Suprapubic skin (tissue), 4 donors: ENCODE results near the gene MYO6.

Source experiments
- EP300 ChIP-seq: sonication (generic); formaldehyde crosslinking; IDR thresholded peaks from one replicate; pipeline ENCODE4 v1.6.1; 2017; ENCODE audit warnings: antibody characterized with exemption
- POLR2A ChIP-seq, 2 donors: fragments of 450-650 bp; IDR thresholded peaks; one replicate each; pipeline ENCODE4 v1.6.1; 2017; ENCODE audit warnings: antibody characterized with exemption in 2 of 2, mild to moderate bottlenecking in 2 of 2, moderate library complexity in 2 of 2
- POLR2AphosphoS5 ChIP-seq, 3 donors: sonication (generic); formaldehyde crosslinking; IDR thresholded peaks; one replicate each; pipeline ENCODE4 v1.6.1; 2017; ENCODE audit warnings: antibody characterized with exemption in 3 of 3
- TF ChIP-seq, protein P1 (sequence below), 2 donors: fragments of 200-600 bp in 1 of 2; fragments of 450-650 bp in 1 of 2; sonication (generic) in 1 of 2; IDR thresholded peaks; one replicate each; pipeline ENCODE4 v1.5.1; 2016 to 2019; ENCODE audit warnings: antibody characterized with exemption in 2 of 2, mild to moderate bottlenecking in 1 of 2, moderate library complexity in 1 of 2

- TF ChIP-seq, protein P1, sequence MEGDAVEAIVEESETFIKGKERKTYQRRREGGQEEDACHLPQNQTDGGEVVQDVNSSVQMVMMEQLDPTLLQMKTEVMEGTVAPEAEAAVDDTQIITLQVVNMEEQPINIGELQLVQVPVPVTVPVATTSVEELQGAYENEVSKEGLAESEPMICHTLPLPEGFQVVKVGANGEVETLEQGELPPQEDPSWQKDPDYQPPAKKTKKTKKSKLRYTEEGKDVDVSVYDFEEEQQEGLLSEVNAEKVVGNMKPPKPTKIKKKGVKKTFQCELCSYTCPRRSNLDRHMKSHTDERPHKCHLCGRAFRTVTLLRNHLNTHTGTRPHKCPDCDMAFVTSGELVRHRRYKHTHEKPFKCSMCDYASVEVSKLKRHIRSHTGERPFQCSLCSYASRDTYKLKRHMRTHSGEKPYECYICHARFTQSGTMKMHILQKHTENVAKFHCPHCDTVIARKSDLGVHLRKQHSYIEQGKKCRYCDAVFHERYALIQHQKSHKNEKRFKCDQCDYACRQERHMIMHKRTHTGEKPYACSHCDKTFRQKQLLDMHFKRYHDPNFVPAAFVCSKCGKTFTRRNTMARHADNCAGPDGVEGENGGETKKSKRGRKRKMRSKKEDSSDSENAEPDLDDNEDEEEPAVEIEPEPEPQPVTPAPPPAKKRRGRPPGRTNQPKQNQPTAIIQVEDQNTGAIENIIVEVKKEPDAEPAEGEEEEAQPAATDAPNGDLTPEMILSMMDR (IDR thresholded peaks at IDR 0.05) = no peak
- TF ChIP-seq POLR2AphosphoS5 (IDR thresholded peaks at IDR 0.05) (no peak), POLR2A (IDR thresholded peaks at IDR 0.05) (no peak), EP300 (no peak)
These were observed 121.3 kb downstream of the MYO6 start for GRCh38 chr6:75870389-75870788.
